SU-DHL-6 (cell line): ENCODE data around the gene KIAA1958.

Experiments used
- CTCF ChIP-seq: fragments of 200-600 bp; sonication (generic); IDR thresholded peaks from one replicate; pipeline ENCODE4 v1.5.1; 2017; ENCODE audit warnings: antibody characterized with exemption, mild to moderate bottlenecking, low read length, moderate library complexity; ENCODE audit not compliant: insufficient read depth, poor library complexity, severe bottlenecking
- EZH2phosphoT487 ChIP-seq: fragments of 200-600 bp; sonication (generic), shearing (Covaris generic); conservative IDR thresholded peaks from 2 replicates; pipeline ENCODE4 v1.6.1; 2018; ENCODE audit warnings: mild to moderate bottlenecking, antibody characterized with exemption, low read length, moderate library complexity, mixed read lengths

- TF ChIP-seq CTCF (no peak), EZH2phosphoT487 (no peak)
Measured at GRCh38 chr9:112494153-112494552, 7.5 kb downstream of the KIAA1958 start.
